ENCODE results near the gene METTL15.
"Not testable (repeated sequence)": the region's sequence is repeated elsewhere in the genome, so short reads cannot be mapped to it uniquely, and the experiment has no call there.

The METTL15 gene

GRCh38 chr11:28315440-28315839 is 207.3 kb downstream of the METTL15 start:
- DNase-seq = no peak

GRCh38 chr11:28318871-28319270 is 210.7 kb downstream of the METTL15 start:
- DNase-seq = no peak

GRCh38 chr11:28323621-28324020 is 215.4 kb downstream of the METTL15 start:
- DNase-seq = no peak

- DNase-seq = not testable (repeated sequence)
Observed at GRCh38 chr11:28332393-28332792, 224.2 kb downstream of the METTL15 start.

GRCh38 chr11:28337701-28338100 is 229.5 kb downstream of the METTL15 start:
- no peak for DNase-seq

- DNase-seq = no peak
Observed at GRCh38 chr11:28338371-28338770, 230.2 kb downstream of the METTL15 start.

- no peak for DNase-seq
Observed at GRCh38 chr11:28339488-28339887, 231.3 kb downstream of the METTL15 start.

GRCh38 chr11:28342716-28343115 is 234.5 kb downstream of the METTL15 start:
- DNase-seq = no peak

- DNase-seq = no peak
Observed at GRCh38 chr11:28343304-28344233, 235.4 kb downstream of the METTL15 start.

GRCh38 chr11:28346209-28346608 is 238.0 kb downstream of the METTL15 start:
- DNase-seq = no peak

- DNase-seq = no peak
Observed at GRCh38 chr11:28346721-28347120, 238.5 kb downstream of the METTL15 start.

- DNase-seq = no peak
Observed at GRCh38 chr11:28347371-28347770, 239.2 kb downstream of the METTL15 start.

GRCh38 chr11:28350216-28350615 is 242.0 kb downstream of the METTL15 start:
- no peak for DNase-seq

- DNase-seq = no peak
Observed at GRCh38 chr11:28353991-28354390, 245.8 kb downstream of the METTL15 start.

GRCh38 chr11:28366549-28367346 is 258.6 kb downstream of the METTL15 start:
- no peak for DNase-seq

GRCh38 chr11:28378095-28378494 is 269.9 kb downstream of the METTL15 start:
- DNase-seq = not testable (repeated sequence)
